Keratinocyte (primary cell): ENCODE measurements around the gene PPTC7.

Experiments
- EZH2 ChIP-seq: IDR thresholded peaks from one replicate; pipeline ENCODE4 v1.6.1; 2012; ENCODE audit warnings: inconsistent platforms, mild to moderate bottlenecking, low read length, moderate library complexity
- TF ChIP-seq, protein P1 (sequence below), 3 experiments: IDR thresholded peaks in 1 of 3; conservative IDR thresholded peaks in 1 of 3; optimal IDR thresholded peaks in 1 of 3; 2 replicates in 2 of 3; 3 replicates in 1 of 3; pipeline versions ENCODE3 to v1.5.1; 2011; ENCODE audit warnings: low read length in 3 of 3, mild to moderate bottlenecking in 3 of 3, moderate library complexity in 2 of 3, control low read depth in 1 of 3, inconsistent platforms in 1 of 3; ENCODE audit not compliant: insufficient read depth in 2 of 3; ENCODE audit errors: extremely low read depth in 1 of 3

- TF ChIP-seq, protein P1, sequence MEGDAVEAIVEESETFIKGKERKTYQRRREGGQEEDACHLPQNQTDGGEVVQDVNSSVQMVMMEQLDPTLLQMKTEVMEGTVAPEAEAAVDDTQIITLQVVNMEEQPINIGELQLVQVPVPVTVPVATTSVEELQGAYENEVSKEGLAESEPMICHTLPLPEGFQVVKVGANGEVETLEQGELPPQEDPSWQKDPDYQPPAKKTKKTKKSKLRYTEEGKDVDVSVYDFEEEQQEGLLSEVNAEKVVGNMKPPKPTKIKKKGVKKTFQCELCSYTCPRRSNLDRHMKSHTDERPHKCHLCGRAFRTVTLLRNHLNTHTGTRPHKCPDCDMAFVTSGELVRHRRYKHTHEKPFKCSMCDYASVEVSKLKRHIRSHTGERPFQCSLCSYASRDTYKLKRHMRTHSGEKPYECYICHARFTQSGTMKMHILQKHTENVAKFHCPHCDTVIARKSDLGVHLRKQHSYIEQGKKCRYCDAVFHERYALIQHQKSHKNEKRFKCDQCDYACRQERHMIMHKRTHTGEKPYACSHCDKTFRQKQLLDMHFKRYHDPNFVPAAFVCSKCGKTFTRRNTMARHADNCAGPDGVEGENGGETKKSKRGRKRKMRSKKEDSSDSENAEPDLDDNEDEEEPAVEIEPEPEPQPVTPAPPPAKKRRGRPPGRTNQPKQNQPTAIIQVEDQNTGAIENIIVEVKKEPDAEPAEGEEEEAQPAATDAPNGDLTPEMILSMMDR (optimal IDR thresholded peaks at IDR 0.05 in 1 of 3, IDR thresholded peaks at IDR 0.05 in 1 of 3, conservative IDR thresholded peaks at IDR 0.05 in 1 of 3; ENCODE audit: extremely low read depth in 1 of 3, insufficient read depth in 2 of 3, low read length in 3 of 3) = no peak
- TF ChIP-seq EZH2 = no peak
Measured at GRCh38 chr12:110555577-110556406, 27.3 kb downstream of the PPTC7 start.
